IPS-NIHi7 (cell line): Measurements from ENCODE around the gene ABCA3.

ENCODE experiments used
- DNase-seq: peaks from one replicate; pipeline ENCODE4 v3.0.0; 2012; ENCODE audit warnings: mixed read lengths; ENCODE audit errors: extremely low spot score

Gene ABCA3

GRCh38 chr16:2317231-2318020 lies 23.1 kb downstream of the ABCA3 start:
- DNase-seq = no peak

GRCh38 chr16:2308089-2308962 lies 32.2 kb downstream of the ABCA3 start:
- DNase-seq = no peak

- DNase-seq = no peak
These were observed 40.7 kb downstream of the ABCA3 start for GRCh38 chr16:2299915-2300192.

- no peak for DNase-seq
These were observed 41.2 kb downstream of the ABCA3 start for GRCh38 chr16:2299121-2299914.

- no peak for DNase-seq
These were observed 41.9 kb downstream of the ABCA3 start for GRCh38 chr16:2298621-2299020.

GRCh38 chr16:2297506-2297860 lies 43.0 kb downstream of the ABCA3 start:
- DNase-seq = no peak

GRCh38 chr16:2296661-2297505 lies 43.6 kb downstream of the ABCA3 start:
- DNase-seq = peak; percentile 82

- DNase-seq = no peak
These were observed 45.3 kb downstream of the ABCA3 start for GRCh38 chr16:2295056-2295798.

- no peak for DNase-seq
These were observed 48.3 kb downstream of the ABCA3 start for GRCh38 chr16:2292221-2292620.

GRCh38 chr16:2289282-2289681 lies 51.2 kb downstream of the ABCA3 start:
- no peak for DNase-seq

GRCh38 chr16:2288726-2289125 lies 51.8 kb downstream of the ABCA3 start:
- no peak for DNase-seq

GRCh38 chr16:2287916-2288547 lies 52.5 kb downstream of the ABCA3 start:
- DNase-seq = no peak

- DNase-seq = no peak
These were observed 54.0 kb downstream of the ABCA3 start for GRCh38 chr16:2286550-2286949.

GRCh38 chr16:2285731-2286191 lies 54.8 kb downstream of the ABCA3 start:
- no peak for DNase-seq

GRCh38 chr16:2284797-2285576 lies 55.5 kb downstream of the ABCA3 start:
- no peak for DNase-seq

GRCh38 chr16:2284001-2284770 lies 56.3 kb downstream of the ABCA3 start:
- no peak for DNase-seq

- DNase-seq = no peak
These were observed 57.5 kb downstream of the ABCA3 start for GRCh38 chr16:2282866-2283555.

- DNase-seq = no peak
These were observed 58.3 kb downstream of the ABCA3 start for GRCh38 chr16:2282262-2282661.
